Muscle layer of colon (tissue), 2 donors: ENCODE data around the gene VWA3A.
"Not testable (repeated sequence)": the region's sequence is repeated elsewhere in the genome, so short reads cannot be mapped to it uniquely, and the experiment has no call there.

ENCODE experiments used
- H3K27ac ChIP-seq: one replicate; pipeline ENCODE4 v1.7.0; 2013; ENCODE audit warnings: low read depth, mild to moderate bottlenecking, low read length, moderate library complexity
- H3K27me3 ChIP-seq, 2 donors: one replicate each; pipeline ENCODE4 v1.7.0; 2013; ENCODE audit warnings: low read length in 2 of 2, mild to moderate bottlenecking in 2 of 2; ENCODE audit not compliant: insufficient read depth in 2 of 2, control insufficient read depth in 1 of 2
- H3K36me3 ChIP-seq: one replicate; pipeline ENCODE4 v1.7.0; 2013; ENCODE audit warnings: mild to moderate bottlenecking, low read length; ENCODE audit not compliant: insufficient read depth
- H3K4me1 ChIP-seq: one replicate; pipeline ENCODE4 v1.7.0; 2013; ENCODE audit warnings: mild to moderate bottlenecking, low read length; ENCODE audit not compliant: insufficient read depth
- H3K4me3 ChIP-seq, 2 donors: one replicate each; pipeline ENCODE4 v1.7.0; 2013; ENCODE audit warnings: low read length in 2 of 2, low read depth in 1 of 2, mild to moderate bottlenecking in 1 of 2, moderate library complexity in 1 of 2
- H3K9ac ChIP-seq: one replicate; pipeline ENCODE4 v1.7.0; 2013; ENCODE audit warnings: low read length
- H3K9me3 ChIP-seq: one replicate; pipeline ENCODE4 v1.7.0; 2013; ENCODE audit warnings: mild to moderate bottlenecking, low read length
- donor health status: abdominal sarcoma.
- donor health status: Adenocarcinoma of cecum.

VWA3A gene

GRCh38 chr16:22144520-22144919, 52.2 kb downstream of the VWA3A start:
- Histone ChIP-seq H3K9me3 (no peaks in the 10 kb centered on the region), H3K36me3 (no peaks in the 10 kb centered on the region), H3K27ac (no peak overlapping the region), H3K9ac (no peak overlapping the region), H3K4me3 (no peak overlapping the region), H3K27me3 (no peaks in the 10 kb centered on the region), H3K4me1 (no peaks in the 10 kb centered on the region)

DNA sequence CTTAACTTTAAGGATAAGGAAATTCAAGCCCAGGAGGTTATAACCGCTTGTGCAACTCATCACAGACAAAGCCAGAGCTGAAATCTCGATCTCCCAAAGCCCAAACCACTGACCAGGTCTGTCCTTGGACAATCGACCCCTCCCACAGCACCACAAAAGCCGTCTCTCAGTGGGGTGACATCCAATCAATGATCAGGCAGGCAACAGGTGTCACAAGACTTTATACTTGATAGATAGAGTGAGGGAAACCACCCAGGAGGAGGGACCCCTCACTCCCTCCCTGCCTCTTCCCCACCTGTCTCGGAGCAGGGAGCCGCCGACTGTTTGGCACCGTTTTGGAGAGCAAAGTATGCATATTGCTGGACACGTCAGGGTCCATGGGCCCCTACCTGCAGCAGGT, 55.5 kb downstream of the VWA3A start:
- Histone ChIP-seq H3K27ac (no peak overlapping the region), H3K4me3 (no peak overlapping the region), H3K4me1 (no peaks in the 10 kb centered on the region), H3K9me3 (no peaks in the 10 kb centered on the region), H3K9ac (no peak overlapping the region), H3K27me3 (no peaks in the 10 kb centered on the region), H3K36me3 (no peaks in the 10 kb centered on the region)

GRCh38 chr16:22151246-22151998, 59.1 kb downstream of the VWA3A start:
- Histone ChIP-seq H3K4me3 (no peak overlapping the region), H3K4me1 (no peaks in the 10 kb centered on the region), H3K27me3 (no peaks in the 10 kb centered on the region), H3K36me3 (no peaks in the 10 kb centered on the region), H3K9me3 (no peaks in the 10 kb centered on the region), H3K9ac (no peak overlapping the region), H3K27ac (no peak overlapping the region)

DNA sequence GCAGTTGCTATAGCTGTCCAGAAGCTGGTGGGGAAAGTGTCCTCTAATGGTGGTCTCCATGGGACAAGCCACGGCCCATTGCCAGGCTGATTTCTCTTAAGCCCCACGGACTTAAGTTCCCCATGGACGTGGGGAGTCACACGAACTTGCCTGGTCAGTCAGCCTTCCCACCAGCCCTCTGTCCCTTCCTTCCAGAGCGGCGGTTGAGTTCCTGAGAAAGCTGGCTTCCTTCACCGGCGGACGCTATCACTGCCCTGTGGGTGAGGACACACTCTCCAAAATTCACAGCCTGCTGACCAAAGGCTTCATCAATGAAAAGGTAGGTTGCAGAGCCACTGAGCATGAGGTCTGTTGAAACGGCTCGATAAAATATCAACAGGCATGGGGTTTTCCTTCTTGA, 60.0 kb downstream of the VWA3A start:
- Histone ChIP-seq H3K9me3 (no peaks in the 10 kb centered on the region), H3K4me3 (no peak overlapping the region), H3K36me3 (no peaks in the 10 kb centered on the region), H3K27ac (no peak overlapping the region), H3K27me3 (no peaks in the 10 kb centered on the region), H3K9ac (no peak overlapping the region), H3K4me1 (no peaks in the 10 kb centered on the region)

DNA sequence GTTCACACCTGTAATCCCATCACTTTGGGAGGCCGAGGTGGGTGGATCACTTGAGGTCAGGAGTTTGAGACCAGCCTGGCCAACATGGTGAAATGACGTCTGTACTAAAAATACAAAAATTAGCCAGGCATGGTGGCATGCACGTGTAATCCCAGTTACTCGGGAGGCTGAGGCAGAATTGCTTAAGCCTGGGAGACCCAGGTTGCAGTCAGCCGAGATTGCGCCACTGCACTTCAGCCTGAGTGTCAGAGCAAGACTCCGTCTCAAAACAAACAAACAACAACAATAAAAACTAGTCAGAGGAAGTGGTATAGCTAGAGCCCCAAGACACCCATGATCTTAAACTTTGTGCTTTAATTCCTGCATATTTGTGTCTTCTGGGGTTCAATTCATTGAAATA, 60.7 kb downstream of the VWA3A start:
- H3K4me3 ChIP-seq, H3K9me3 ChIP-seq, H3K4me1 ChIP-seq, H3K27me3 ChIP-seq, H3K27ac ChIP-seq, H3K36me3 ChIP-seq, H3K9ac ChIP-seq: not testable (repeated sequence)

DNA sequence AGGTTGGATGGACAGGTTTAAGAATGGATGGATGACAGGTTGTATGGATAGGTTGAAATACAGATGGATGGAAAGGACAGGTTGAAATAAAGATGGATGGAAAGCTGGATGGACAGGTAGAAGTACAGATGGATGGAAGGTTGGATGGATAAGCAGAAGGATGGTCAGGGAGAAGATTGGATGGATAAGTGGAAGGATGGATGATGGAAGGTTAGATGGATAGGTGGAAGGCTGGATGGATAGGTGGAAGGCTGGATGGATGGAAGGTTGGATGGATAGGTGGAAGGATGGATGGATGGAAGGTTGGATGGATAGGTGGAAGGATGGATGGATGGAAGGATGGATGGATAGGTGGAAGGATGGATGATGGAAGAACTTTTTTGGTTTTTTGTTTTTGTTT, 69.1 kb downstream of the VWA3A start:
- H3K9ac ChIP-seq, result no peak overlapping the region
- H3K4me1 ChIP-seq, result no peaks in the 10 kb centered on the region
- H3K9me3 ChIP-seq, result no peaks in the 10 kb centered on the region
- H3K27ac ChIP-seq, result no peak overlapping the region
- H3K4me3 ChIP-seq, result no peak overlapping the region
- no peaks in the 10 kb centered on the region for H3K36me3 ChIP-seq
- H3K27me3 ChIP-seq, result peaks cover 12% of the 10 kb centered on the region in 2 donors

GRCh38 chr16:22161999-22162655, 69.8 kb downstream of the VWA3A start, which contains the start of gene SDR42E2:
Gene SDR42E2 (plus strand): TSS chr16:22162506. CDS start chr16:22165583, 3,077 bp downstream.
- Histone ChIP-seq H3K4me3 (no peak within 1 kb of the TSS), H3K4me1 (no peaks in the 10 kb centered on the region), H3K9me3 (no peaks in the 10 kb centered on the region), H3K36me3 (no peaks in the 10 kb centered on the region), H3K27ac (no peak within 1 kb of the TSS), H3K9ac (no peak within 1 kb of the TSS), H3K27me3 (peaks cover 12% of the 10 kb centered on the region in 2 donors)

DNA sequence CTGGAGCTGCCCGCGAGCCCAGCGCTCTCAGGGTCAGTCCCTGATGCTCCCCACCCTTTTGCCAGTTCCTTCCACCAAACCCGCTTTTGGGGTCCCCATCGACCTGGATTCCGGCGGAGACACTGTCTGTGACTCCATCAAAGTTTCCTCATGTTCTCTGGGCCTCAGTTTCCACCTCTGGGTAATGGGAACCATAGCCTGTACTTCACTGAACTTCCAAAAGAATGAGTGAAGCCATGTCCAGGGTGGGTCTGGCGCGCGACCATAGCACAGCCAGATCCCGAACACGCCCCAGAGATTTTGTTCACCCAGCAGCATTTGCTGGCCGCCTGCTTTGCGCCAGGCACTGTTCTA, 70.3 kb downstream of the VWA3A start:
- H3K27me3 ChIP-seq, result peaks cover 12% of the 10 kb centered on the region in 2 donors
- no peak overlapping the region for H3K27ac ChIP-seq
- no peak overlapping the region for H3K4me3 ChIP-seq
- no peaks in the 10 kb centered on the region for H3K36me3 ChIP-seq
- no peaks in the 10 kb centered on the region for H3K4me1 ChIP-seq
- no peak overlapping the region for H3K9ac ChIP-seq
- no peaks in the 10 kb centered on the region for H3K9me3 ChIP-seq

GRCh38 chr16:22163806-22164205, 71.5 kb downstream of the VWA3A start:
- H3K4me3 ChIP-seq, result no peak overlapping the region
- H3K27ac ChIP-seq, result no peak overlapping the region
- H3K4me1 ChIP-seq, result no peaks in the 10 kb centered on the region
- H3K36me3 ChIP-seq, result no peaks in the 10 kb centered on the region
- peaks cover 12% of the 10 kb centered on the region in 2 donors for H3K27me3 ChIP-seq
- H3K9me3 ChIP-seq, result no peaks in the 10 kb centered on the region
- H3K9ac ChIP-seq, result no peak overlapping the region

DNA sequence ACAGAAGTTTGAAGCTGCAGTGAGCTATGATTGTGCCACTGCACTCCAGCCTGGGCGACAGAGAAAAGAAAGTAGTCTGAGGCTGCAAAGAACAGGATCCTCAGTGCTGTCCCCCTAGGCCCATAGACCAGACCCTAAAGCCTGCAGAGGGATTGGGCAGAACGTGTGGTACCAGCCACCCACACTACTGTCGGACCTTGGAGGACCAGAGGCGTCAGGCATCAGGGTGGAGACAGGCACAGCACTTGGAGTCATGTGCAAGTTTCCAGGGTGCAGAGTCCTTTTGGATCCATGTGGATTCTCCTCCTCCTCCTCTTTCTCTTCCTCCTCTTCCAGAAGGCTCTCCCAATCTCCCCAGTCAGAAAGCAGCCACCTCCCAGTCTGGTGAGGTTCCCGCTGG, 72.1 kb downstream of the VWA3A start:
- Histone ChIP-seq H3K27ac (no peak overlapping the region), H3K9ac (no peak overlapping the region), H3K27me3 (peaks cover 12% of the 10 kb centered on the region in 2 donors), H3K4me3 (no peak overlapping the region), H3K4me1 (no peaks in the 10 kb centered on the region), H3K9me3 (no peaks in the 10 kb centered on the region), H3K36me3 (no peaks in the 10 kb centered on the region)

DNA sequence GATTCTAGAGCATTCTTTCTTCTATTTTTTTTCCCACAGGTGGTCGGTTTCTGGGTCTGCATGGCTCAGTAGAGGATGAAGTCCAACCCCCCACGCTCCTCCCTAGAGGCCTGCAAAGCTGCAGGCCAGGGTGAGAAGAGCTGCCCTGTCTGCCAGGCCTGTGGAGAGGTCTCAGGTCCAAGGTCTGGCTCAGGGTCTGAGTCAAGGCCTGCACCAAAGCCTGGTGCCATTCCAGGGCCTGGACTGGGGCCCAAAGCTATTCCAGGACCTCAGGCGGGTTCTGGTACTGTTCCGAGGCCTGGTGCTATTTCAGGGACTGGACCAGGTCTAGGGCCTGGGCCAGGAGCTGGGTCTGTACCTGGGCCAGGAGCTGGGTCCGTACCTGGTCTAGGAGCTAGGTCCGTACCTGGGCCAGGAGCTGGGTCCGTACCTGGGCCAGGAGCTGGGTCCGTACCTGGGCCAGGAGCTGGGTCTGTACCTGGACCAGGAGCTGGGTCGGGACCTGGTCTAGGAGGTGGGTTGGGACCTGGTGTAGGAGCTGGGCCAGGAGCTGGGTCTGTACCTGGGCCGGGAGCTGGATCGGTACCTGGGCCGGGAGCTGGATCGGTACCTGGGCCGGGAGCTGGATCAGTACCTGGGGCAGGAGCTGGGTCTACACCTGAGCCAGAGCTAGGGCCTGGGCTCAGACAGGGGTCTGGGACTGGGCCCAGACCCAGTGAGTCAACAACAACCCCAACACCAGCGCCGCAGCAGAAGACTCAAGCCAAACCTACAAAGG, 73.4 kb downstream of the VWA3A start:
- Histone ChIP-seq H3K27ac (no peak overlapping the region), H3K4me1 (no peaks in the 10 kb centered on the region), H3K36me3 (no peaks in the 10 kb centered on the region), H3K9me3 (no peaks in the 10 kb centered on the region), H3K9ac (no peak overlapping the region), H3K4me3 (no peak overlapping the region), H3K27me3 (peaks cover 12% of the 10 kb centered on the region in 2 donors)
